HG02678 (cell line): ENCODE data around the gene CELF3.
"Not testable (repeated sequence)": the region's sequence is repeated elsewhere in the genome, so short reads cannot be mapped to it uniquely, and the experiment has no call there.

Experiments used
- ATAC-seq: cut with Tn5 transposase; IDR thresholded peaks from one replicate; pipeline ENCODE4 v1.9.1; 2021; ENCODE audit warnings: mild to moderate bottlenecking, moderate library complexity; ENCODE audit not compliant: unreplicated experiment

Gene CELF3

GRCh38 chr1:151716771-151717631 is at the start of gene CELF3:
Gene CELF3 (minus strand): TSS chr1:151716803. CDS start chr1:151716020, 783 bp downstream.
- no peak for ATAC-seq

GRCh38 chr1:151763990-151764389 is 47.4 kb upstream of the CELF3 start:
- ATAC-seq: no peak

GRCh38 chr1:151762941-151763921 is 46.6 kb upstream of the CELF3 start, which contains the start of gene MRPL9:
Gene MRPL9 (minus strand): TSS chr1:151763496. CDS start chr1:151763479, 17 bp downstream.
- peak; percentile 96 for ATAC-seq

GRCh38 chr1:151760597-151761385 is 44.2 kb upstream of the CELF3 start:
- ATAC-seq: no peak

DNA sequence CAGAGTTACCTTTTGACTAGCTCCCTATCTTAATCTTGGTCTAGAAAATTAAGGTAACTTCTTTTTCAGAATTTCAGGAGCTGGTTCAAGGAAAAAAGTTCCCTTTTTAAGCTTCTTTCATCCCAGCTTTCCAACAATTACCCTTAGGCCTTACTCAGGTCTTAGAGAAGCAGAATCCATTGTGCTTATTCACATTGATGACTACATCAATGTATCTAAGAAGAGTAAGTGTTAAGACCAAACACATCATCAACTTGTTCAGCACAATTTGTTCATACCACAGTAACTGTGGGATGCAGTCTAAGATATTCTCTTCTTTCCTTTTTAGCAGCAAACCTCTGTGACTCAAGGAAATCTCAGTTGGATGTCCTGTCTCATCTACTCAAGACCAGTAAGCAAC is 42.6 kb upstream of the CELF3 start:
- ATAC-seq: no peak

DNA sequence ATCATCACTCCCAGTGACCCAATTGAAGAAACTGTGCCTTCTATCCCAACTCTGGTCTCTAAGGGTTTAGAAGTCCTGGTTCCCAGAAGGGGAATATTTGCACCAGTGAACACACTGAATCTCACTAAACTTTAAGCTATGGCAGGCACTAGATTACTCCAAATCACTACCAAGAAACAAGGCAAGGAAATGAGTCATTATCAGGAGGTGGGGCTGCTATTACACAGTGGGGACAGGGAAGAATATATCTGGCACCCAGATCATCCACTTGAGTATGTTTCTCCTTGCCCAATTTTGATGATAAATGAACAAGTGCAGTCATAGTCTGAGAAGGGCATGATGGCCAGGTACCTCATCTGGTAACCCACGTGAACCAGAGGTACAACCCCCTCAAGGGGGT is 39.7 kb upstream of the CELF3 start:
- no peak for ATAC-seq

- ATAC-seq: no peak
Observed at GRCh38 chr1:151741516-151741915, 24.9 kb upstream of the CELF3 start.

DNA sequence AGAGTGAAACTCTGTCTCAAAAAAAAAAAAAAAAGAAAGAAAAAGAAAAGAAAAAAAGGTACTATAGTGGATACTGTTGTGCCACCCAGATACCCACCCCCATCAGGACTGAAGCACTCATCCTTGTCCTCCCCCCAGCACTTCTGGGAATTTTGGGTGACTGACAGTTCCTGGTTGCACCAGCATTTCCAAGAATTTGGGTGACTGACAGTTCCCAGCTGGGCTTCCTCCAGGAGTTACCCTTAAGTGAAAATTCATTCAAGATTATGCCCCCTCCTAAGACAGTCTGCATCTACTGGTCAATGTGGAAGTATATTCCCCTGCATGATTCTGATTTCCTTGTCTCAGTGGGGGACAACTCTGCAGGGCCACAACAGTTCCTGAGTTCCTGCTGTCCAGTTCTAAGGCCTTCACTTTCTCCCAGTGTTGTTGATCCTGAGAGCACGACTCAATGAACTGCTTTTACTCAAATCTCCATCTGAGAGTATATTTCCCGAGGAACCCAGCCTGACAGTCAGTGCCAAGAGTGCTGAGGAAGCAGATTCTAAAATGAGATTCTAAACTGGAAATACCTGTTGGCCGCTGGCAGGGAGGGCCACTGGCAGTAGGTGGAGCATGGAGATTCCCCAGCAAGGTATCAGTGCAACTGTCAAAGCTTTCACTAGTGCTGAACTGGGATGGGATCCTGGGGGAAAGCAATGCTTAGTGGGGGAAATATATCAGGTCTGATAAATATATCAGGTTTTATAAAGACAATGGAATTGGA is 23.2 kb upstream of the CELF3 start:
- no peak for ATAC-seq

GRCh38 chr1:151737479-151737878 is 20.9 kb upstream of the CELF3 start:
- no peak for ATAC-seq

- no peak for ATAC-seq
Observed at GRCh38 chr1:151737026-151737425, 20.4 kb upstream of the CELF3 start.

GRCh38 chr1:151733995-151734394 is 17.4 kb upstream of the CELF3 start:
- ATAC-seq: not testable (repeated sequence)

GRCh38 chr1:151733126-151733525 is 16.5 kb upstream of the CELF3 start:
- ATAC-seq: no peak

DNA sequence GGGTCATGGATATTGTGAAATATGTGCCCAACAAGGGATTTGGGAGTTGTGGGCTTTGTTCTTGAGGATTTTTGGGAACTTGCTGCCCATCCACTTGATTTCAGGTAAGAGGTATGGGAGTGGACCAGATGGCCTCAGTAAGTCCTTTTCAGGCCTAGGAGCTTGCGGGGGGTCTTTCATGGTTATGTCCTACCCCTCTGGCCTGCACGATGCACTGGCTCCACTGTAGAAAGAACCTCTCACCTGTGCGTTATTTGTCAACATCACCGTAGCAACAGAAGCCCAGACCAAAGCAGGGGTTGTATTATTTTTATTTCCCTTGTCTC is 13.3 kb upstream of the CELF3 start:
- ATAC-seq: no peak

GRCh38 chr1:151729157-151729965 is 12.8 kb upstream of the CELF3 start:
- ATAC-seq: no peak

DNA sequence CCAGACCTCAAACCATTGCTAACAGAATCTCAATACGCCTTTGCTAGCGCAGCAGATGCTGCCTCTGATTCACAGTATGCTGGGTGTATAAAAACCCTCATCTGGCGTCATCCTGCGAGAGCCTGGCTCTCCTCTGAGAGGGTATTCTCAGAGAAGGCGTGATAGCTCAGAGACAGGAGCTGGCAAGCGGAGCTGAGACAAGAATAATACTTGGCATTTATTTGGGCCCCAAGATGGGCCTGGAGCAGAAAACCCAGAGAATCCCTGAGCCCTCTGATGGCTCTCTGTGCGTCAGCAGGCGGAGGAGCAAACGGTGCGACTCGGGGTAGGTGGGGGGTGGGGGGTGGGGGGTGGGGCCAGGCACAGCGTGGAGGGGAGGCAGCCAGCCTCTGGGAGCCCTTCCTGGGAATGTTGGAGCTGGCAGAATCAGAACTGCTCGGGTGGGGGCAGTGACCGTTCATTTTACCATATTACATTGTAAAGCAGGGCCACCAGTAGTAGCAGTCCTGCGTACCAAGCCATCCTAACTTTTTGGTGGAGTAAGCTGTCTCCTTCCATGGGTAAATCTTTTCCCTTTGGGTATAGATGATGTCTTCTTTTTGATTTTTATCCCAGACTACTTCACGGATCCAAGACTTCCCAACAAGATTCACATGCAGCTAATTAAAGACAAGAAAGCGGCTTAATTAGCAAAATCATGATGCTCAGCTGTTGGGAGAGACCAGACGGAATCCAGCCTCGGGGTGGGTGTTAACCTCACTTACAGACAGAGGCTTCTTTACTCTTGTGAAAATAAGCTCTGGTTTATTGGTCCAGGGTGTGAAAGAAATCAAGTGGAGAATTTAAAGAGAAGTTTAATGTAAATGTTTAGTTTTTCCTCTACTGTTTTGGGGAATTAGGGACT is 11.8 kb upstream of the CELF3 start:
- no peak for ATAC-seq

GRCh38 chr1:151723726-151724370 is 7.2 kb upstream of the CELF3 start:
- no peak for ATAC-seq

DNA sequence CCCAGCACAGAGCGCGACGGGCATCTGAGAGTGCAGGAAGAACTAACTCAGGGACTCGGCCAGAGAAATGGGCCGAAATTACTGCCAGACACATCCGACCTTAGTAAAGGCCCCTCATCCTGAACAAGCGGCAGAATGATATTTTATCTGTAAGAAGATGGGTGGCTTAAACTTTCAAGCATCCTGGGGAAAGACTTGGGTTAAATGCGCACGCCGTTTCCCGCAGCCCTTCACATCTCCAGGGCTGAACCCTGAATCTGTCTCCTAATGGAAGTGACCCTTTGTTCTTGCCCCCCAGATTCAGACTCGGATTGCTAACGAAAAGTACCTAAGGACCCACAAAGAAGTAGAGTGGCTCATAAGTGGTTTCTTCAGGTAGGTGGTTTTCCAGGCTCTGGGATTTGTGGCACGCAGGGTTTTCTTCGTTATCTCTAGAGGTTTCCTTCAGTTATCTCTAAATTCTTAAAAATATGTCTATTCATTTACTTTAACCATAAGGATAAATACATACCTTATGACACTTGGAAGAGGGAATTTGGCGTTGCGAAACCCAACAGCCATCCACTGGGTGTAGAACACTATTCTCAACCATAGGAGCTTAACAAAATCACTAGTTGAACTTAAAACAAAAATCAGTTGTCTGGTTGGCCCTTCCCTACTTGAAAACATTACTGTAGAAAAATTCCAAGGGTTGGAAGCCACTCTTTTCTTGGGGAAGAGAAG is 5.3 kb upstream of the CELF3 start:
- no peak for ATAC-seq
